Measurements from ENCODE around the gene CCDC116.
"Not testable (repeated sequence)": the region's sequence is repeated elsewhere in the genome, so short reads cannot be mapped to it uniquely, and the experiment has no call there.

The CCDC116 gene

GRCh38 chr22:21634081-21634480 is 1.5 kb downstream of the CCDC116 start:
- no peak for DNase-seq

- no peak for DNase-seq
Observed at GRCh38 chr22:21634844-21635243, 2.3 kb downstream of the CCDC116 start.

- DNase-seq = no peak
Observed at GRCh38 chr22:21635771-21636510, 3.4 kb downstream of the CCDC116 start.

- no peak for DNase-seq
Observed at GRCh38 chr22:21636629-21637218, 4.2 kb downstream of the CCDC116 start.

GRCh38 chr22:21637450-21637849 is 4.9 kb downstream of the CCDC116 start:
- DNase-seq = not testable (repeated sequence)

GRCh38 chr22:21639359-21639758 is 6.8 kb downstream of the CCDC116 start:
- DNase-seq = no peak

GRCh38 chr22:21640810-21641209 is 8.2 kb downstream of the CCDC116 start:
- DNase-seq = no peak

- DNase-seq = no peak
Observed at GRCh38 chr22:21641417-21641788, 8.8 kb downstream of the CCDC116 start.

- peak; percentile 83 for DNase-seq
Observed at GRCh38 chr22:21641789-21642583, 9.4 kb downstream of the CCDC116 start, which contains the start of gene SDF2L1. Gene SDF2L1 (plus strand): TSS chr22:21642302. CDS start chr22:21642337, 35 bp downstream.

GRCh38 chr22:21642584-21643448 is 10.3 kb downstream of the CCDC116 start:
- no peak for DNase-seq

GRCh38 chr22:21643533-21644357 is 11.2 kb downstream of the CCDC116 start:
- DNase-seq = no peak

GRCh38 chr22:21645513-21645912 is 13.0 kb downstream of the CCDC116 start:
- DNase-seq = not testable (repeated sequence)

- no peak for DNase-seq
Observed at GRCh38 chr22:21646608-21647590, 14.3 kb downstream of the CCDC116 start.

GRCh38 chr22:21650280-21650679 is 17.7 kb downstream of the CCDC116 start:
- no peak for DNase-seq

GRCh38 chr22:21650823-21651520 is 18.4 kb downstream of the CCDC116 start:
- DNase-seq = no peak

- DNase-seq = no peak
Observed at GRCh38 chr22:21651521-21652009, 19.0 kb downstream of the CCDC116 start.

- peak; percentile 43 for DNase-seq
Observed at GRCh38 chr22:21652010-21652546, 19.5 kb downstream of the CCDC116 start.

GRCh38 chr22:21652547-21653545 is 20.3 kb downstream of the CCDC116 start:
- DNase-seq = no peak

Data from DMS79 (cell line).